Osteoblast (primary cell): Measurements from ENCODE around the gene ZNF792. TPM values are rescaled to one million over a fixed set of nuclear protein-coding genes. Genes with fewer than 3 reads are reported as not detected.
"Not testable (repeated sequence)": the region's sequence is repeated elsewhere in the genome, so short reads cannot be mapped to it uniquely, and the experiment has no call there.

Experiments used
- DNase-seq: peaks from one replicate; pipeline ENCODE4 v3.0.0; 2011; ENCODE audit warnings: low spot score, mixed read lengths; ENCODE audit not compliant: insufficient read length; ENCODE audit errors: missing footprints
- H2AFZ ChIP-seq: 2 replicates; pipeline ENCODE4 v1.6.0; 2011; ENCODE audit warnings: mild to moderate bottlenecking, low read length
- H3K27ac ChIP-seq: 2 replicates; pipeline ENCODE4 v1.5.1; 2011; ENCODE audit warnings: mild to moderate bottlenecking, low read depth, low read length, moderate library complexity
- H3K27me3 ChIP-seq: 2 replicates; pipeline ENCODE4 v1.6.0; 2012; ENCODE audit warnings: mild to moderate bottlenecking, control low read depth, inconsistent platforms, low read length, moderate library complexity; ENCODE audit not compliant: insufficient read depth
- H3K36me3 ChIP-seq: 2 replicates; pipeline ENCODE4 v1.5.1; 2011; ENCODE audit warnings: mild to moderate bottlenecking, low read length, control low read depth, moderate library complexity; ENCODE audit not compliant: insufficient read depth
- H3K4me1 ChIP-seq: 2 replicates; pipeline ENCODE4 v1.5.1; 2011; ENCODE audit warnings: mild to moderate bottlenecking, low read length, control low read depth, moderate library complexity; ENCODE audit not compliant: insufficient read depth
- H3K4me2 ChIP-seq: 2 replicates; pipeline ENCODE4 v1.6.0; 2011; ENCODE audit warnings: mild to moderate bottlenecking, low read length; ENCODE audit not compliant: insufficient read depth
- H3K4me3 ChIP-seq: fragments of 200-600 bp; sonication (generic); 3 replicates; pipeline ENCODE4 v1.5.1; 2012; ENCODE audit warnings: mild to moderate bottlenecking, low read length, inconsistent platforms; ENCODE audit not compliant: insufficient read depth
- H3K79me2 ChIP-seq: 2 replicates; pipeline ENCODE4 v1.6.0; 2012; ENCODE audit warnings: mild to moderate bottlenecking, low read length, control low read depth, inconsistent platforms; ENCODE audit not compliant: insufficient read depth
- H3K9me3 ChIP-seq: 2 replicates; pipeline ENCODE4 v1.5.1; 2011; ENCODE audit warnings: low read depth, low read length, control low read depth
- H4K20me1 ChIP-seq: 2 replicates; pipeline ENCODE4 v1.6.0; 2012; ENCODE audit warnings: mild to moderate bottlenecking, low read length, control low read depth; ENCODE audit not compliant: insufficient read depth
- total RNA-seq: library from RNA; depleted of rRNA; stranded (reverse); fragments of >200 nt; gene quantifications from 2 replicates; pipeline ENCODE4 v1.2.3, GENCODE V29; 2012
- TF ChIP-seq, protein P1 (sequence below): IDR thresholded peaks from 2 replicates; pipeline ENCODE4 v1.5.1; 2011; ENCODE audit warnings: mild to moderate bottlenecking, low read depth, low read length, moderate library complexity; ENCODE audit errors: extremely low read depth

ZNF792 gene
- total RNA-seq, 1 donor = 6.2 TPM

DNA sequence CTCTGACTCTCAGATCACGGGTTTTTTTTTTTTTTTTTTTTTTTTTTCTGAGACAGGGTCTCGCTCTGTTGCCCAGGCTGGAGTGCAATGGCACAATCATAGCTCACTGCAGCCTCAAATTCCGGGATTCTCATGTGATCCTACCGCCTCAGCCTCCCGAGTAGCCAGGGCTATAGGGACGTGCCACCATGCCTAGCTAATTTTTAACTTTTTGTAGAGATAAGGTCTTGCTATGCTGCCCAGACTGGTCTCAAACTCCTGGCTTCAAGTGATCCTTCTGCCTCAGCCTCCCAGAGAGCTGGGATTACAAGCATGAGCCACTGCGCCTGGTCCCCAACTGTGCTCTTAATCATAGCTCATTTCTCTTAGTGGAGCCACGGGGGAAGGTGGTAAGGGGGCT lies 31.5 kb upstream of the ZNF792 start:
- Histone ChIP-seq H3K4me3 (no peak overlapping the region), H3K4me2 (no peak overlapping the region), H3K9me3 (no peaks in the 10 kb centered on the region), H3K36me3 (no peaks in the 10 kb centered on the region), H4K20me1 (no peaks in the 10 kb centered on the region), H3K27me3 (no peaks in the 10 kb centered on the region), H3K4me1 (peaks cover 9% of the 10 kb centered on the region), H3K27ac (no peak overlapping the region), H2AFZ (peak overlapping the region; percentile 88), H3K79me2 (peaks cover 6% of the 10 kb centered on the region)
- DNase-seq = no peak
- TF ChIP-seq, protein P1, sequence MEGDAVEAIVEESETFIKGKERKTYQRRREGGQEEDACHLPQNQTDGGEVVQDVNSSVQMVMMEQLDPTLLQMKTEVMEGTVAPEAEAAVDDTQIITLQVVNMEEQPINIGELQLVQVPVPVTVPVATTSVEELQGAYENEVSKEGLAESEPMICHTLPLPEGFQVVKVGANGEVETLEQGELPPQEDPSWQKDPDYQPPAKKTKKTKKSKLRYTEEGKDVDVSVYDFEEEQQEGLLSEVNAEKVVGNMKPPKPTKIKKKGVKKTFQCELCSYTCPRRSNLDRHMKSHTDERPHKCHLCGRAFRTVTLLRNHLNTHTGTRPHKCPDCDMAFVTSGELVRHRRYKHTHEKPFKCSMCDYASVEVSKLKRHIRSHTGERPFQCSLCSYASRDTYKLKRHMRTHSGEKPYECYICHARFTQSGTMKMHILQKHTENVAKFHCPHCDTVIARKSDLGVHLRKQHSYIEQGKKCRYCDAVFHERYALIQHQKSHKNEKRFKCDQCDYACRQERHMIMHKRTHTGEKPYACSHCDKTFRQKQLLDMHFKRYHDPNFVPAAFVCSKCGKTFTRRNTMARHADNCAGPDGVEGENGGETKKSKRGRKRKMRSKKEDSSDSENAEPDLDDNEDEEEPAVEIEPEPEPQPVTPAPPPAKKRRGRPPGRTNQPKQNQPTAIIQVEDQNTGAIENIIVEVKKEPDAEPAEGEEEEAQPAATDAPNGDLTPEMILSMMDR = no peak

DNA sequence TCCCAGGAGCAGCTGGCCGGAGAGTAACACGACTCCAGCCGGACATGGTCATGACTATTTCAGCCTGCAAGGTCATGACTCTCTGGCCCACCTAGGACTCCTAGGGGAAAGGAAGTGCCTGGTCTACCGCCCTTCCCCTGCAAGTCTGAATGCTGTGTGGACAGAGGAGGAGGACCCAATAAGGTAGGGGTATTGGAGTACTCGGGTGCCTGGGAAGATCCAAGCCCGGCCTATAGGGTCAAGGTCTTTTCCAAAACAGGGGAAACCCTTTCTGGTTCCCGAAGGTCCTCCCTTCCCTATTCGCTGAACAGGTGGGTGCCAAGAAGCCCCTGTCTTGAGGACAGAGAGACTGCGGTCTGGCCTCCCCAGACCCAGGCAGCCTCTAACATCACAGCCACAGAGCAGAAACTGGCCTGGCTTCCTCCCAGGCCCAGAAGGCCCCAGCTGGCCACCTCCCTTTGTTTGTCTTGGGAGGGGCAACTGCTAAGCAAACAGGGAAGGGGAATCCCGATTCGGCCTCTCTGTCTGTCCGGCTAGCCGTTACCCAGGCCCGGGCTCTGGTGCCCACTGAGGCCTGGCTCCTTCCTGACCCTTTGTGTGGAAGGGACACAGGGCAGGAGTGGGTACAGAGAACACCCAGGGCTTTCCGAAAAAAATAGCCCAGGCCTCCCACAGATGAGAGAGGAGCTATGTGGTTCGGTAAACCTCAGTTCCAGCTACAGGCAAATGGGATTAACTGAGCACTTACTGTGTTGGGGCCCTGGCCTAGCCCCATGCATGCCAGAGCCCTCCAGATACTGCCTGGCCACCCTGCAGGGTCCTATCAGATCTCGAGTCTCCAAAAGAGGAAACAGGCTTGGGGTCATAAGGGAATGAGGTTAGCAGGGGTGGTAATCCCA lies 30.9 kb upstream of the ZNF792 start:
- no peak overlapping the region for H3K4me3 ChIP-seq
- H3K4me2 ChIP-seq = no peak overlapping the region
- H3K79me2 ChIP-seq = peaks cover 5% of the 10 kb centered on the region
- peak overlapping the region; percentile 88 for H2AFZ ChIP-seq
- no peaks in the 10 kb centered on the region for H3K36me3 ChIP-seq
- no peaks in the 10 kb centered on the region for H3K27me3 ChIP-seq
- no peak overlapping the region for H3K27ac ChIP-seq
- TF ChIP-seq, protein P1 = no peak
- no peaks in the 10 kb centered on the region for H4K20me1 ChIP-seq
- H3K9me3 ChIP-seq = no peaks in the 10 kb centered on the region
- peaks cover 9% of the 10 kb centered on the region for H3K4me1 ChIP-seq
- peak; percentile 89 for DNase-seq

DNA sequence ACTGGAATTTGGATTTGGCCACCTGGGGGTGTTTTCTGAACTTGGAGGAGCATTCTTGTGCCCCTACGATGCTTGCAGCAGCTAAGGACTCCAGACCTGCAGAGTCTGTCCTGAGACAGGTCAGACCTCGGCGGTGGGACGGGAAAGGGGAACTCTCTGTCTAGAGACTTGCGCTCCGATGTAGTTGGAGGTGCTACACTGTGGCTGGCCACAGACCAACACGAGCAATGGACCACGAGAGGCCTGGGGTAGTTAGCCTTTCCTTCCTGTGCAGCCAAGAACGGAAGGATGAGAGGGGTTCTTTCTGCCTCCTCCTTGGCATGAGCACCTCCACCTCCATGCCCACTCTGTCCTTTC lies 30.2 kb upstream of the ZNF792 start:
- Histone ChIP-seq H3K27ac (no peak overlapping the region), H4K20me1 (no peaks in the 10 kb centered on the region), H3K4me2 (no peak overlapping the region), H3K4me3 (no peak overlapping the region), H3K4me1 (peaks cover 3% of the 10 kb centered on the region), H3K27me3 (no peaks in the 10 kb centered on the region), H2AFZ (peak overlapping the region; percentile 88), H3K9me3 (no peaks in the 10 kb centered on the region), H3K79me2 (no peaks in the 10 kb centered on the region), H3K36me3 (no peaks in the 10 kb centered on the region)
- TF ChIP-seq, protein P1 = no peak
- no peak for DNase-seq

DNA sequence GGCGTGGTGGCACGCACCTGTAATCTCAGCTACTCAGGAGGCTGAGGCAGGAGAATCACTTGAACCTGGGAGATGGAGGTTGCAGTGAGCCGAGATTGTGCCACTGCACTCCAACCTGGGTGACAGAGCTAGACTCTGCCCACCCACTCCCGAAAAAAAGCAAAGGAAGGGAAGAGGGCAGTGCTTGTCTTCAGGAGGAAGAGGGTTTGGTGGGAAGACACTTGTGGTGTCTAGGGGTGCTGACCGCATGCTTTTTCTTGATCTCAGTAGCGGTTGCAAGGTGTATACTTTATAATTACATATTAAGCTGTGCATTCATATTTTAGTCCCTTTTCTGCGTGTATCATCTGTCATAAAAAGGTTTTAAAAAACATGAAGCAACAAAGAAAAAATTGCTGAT lies 28.6 kb upstream of the ZNF792 start:
- H3K79me2 ChIP-seq, H2AFZ ChIP-seq, H3K27ac ChIP-seq, H3K4me3 ChIP-seq, H4K20me1 ChIP-seq, H3K9me3 ChIP-seq, H3K27me3 ChIP-seq, H3K36me3 ChIP-seq, H3K4me2 ChIP-seq, DNase-seq, H3K4me1 ChIP-seq: not testable (repeated sequence)
